ENCODE measurements around the gene GABRP.
"Not testable (repeated sequence)": the region's sequence is repeated elsewhere in the genome, so short reads cannot be mapped to it uniquely, and the experiment has no call there.

The GABRP gene, protein sequence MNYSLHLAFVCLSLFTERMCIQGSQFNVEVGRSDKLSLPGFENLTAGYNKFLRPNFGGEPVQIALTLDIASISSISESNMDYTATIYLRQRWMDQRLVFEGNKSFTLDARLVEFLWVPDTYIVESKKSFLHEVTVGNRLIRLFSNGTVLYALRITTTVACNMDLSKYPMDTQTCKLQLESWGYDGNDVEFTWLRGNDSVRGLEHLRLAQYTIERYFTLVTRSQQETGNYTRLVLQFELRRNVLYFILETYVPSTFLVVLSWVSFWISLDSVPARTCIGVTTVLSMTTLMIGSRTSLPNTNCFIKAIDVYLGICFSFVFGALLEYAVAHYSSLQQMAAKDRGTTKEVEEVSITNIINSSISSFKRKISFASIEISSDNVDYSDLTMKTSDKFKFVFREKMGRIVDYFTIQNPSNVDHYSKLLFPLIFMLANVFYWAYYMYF
- 0 to 2.1 (median 0) reads per million in 17 experiments for total RNA-seq

- no peak for DNase-seq
These were observed at the start of gene GABRP for GRCh38 chr5:170783498-170784247. GABRP (plus strand) TSS chr5:170783725; CDS start chr5:170788616, 4,891 bp downstream.

DNA sequence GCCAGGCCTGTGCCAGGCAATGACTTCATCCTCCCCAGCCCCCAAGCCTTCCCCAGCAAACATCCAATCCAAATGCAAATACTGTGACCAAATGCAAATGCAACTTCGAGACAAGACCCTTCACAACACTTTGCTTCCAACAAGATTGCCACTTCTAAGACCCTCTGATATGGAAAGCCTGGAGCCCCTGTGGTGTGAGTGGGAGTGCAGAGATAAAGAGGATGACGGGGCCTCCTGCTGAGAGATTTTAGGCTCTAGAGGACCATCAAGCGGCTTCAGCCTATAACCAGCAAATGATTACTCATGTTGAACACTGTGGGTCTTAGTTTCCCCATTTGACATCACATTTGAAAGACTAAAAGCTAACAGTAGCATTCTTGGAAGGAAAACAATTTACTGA lies 46.6 kb upstream of the GABRP start:
- DNase-seq = no peak

DNA sequence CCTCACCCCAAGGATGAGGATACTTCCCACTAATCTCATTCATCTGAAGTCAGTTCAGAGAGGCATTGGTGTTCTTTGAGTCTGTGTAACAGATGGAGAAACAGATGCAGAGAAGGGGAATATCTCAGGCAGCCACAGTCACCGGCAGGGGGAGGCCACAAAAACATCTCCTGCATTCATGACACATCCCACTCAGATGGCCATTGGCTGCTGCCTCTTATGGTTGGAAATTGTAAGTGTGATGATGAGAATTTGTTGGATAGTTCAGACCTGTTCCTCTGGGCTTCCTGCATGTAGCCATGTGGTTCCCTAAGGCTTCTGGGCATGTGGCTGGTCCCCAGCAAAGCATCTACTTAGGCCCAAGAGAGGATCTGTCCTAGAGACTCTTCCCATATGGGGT lies 45.9 kb upstream of the GABRP start:
- no peak for DNase-seq

GRCh38 chr5:170738840-170739239 lies 44.7 kb upstream of the GABRP start:
- no peak for DNase-seq

GRCh38 chr5:170739446-170739845 lies 44.1 kb upstream of the GABRP start:
- DNase-seq = no peak

DNA sequence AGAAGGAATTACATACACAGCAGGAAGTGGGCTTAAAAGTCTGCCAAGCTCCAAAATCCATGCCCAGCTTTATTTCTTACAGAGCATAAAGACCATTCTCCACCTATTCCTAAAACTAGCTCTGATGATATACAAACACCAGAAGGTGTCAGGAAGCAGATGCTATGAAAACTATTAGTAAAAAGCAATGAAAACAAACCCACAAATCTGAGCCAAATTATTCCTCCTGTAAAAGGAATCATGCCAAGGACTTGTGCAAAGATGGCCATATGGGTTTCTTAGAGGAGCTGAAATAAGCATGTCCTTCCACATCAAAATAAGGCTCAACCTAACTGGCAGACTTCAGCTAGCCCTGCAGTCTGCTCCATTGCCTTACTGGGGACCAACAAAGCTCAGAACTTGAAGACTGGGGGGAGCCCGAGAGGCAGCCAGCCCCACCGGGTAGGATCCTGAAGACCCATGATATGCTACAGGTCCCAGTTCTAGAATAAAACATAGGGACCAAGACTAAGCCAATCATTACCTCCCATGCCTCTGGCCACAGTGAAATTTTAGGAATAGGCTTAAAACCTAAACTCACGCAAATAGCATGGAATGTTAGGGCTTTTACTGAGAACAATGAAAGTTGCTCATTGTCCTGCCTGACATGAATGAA lies 42.8 kb upstream of the GABRP start:
- DNase-seq = no peak

- no peak for DNase-seq
These were observed 41.7 kb upstream of the GABRP start for GRCh38 chr5:170741801-170742200.

DNA sequence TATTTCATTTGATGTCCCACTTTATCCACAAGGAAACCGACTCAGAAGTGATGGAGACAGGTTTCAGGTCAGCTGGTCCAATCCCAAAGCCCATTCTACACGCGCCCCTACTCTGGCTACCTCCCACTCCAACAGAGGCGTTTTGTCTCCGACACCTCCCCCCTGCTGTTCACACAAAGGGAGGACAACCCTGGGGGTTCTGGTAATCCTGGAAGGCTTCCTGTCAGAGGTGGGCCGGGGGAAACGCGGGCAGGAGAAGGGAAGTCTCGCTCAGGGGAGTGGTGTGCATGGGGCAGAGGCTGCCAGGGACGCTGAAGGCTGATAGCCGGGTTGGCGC lies 39.7 kb upstream of the GABRP start:
- DNase-seq = no peak

DNA sequence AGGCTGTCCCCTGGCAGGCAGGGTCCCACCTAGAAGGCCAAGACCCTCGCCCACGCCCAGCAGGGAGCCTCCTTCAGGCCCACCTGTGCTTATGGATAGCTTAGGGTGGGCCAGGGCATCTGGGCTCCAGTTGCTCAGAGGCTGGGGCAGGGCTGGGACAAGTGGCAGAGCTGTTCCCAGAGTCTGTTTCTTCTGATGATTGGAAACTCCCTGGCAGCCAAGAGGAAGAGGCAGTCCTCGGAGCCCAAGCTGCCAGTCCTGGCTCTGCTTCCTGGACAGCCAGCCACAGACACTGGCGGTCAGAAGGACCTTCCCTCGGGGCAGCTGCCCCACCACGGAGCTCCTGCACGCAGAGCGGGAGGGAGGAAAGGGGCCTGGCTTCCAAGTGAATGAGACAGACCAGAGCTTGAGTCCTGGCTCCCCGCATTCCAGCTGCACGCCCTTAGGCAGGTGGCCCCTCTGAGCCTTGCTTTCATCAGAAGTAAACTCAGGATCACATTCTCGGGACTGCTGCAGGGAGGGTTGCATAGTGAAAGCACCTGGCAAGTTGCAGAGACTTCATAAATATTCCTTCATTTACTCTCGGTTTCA lies 37.9 kb upstream of the GABRP start:
- DNase-seq = no peak

GRCh38 chr5:170746075-170746960 lies 37.2 kb upstream of the GABRP start:
- DNase-seq = no peak

DNA sequence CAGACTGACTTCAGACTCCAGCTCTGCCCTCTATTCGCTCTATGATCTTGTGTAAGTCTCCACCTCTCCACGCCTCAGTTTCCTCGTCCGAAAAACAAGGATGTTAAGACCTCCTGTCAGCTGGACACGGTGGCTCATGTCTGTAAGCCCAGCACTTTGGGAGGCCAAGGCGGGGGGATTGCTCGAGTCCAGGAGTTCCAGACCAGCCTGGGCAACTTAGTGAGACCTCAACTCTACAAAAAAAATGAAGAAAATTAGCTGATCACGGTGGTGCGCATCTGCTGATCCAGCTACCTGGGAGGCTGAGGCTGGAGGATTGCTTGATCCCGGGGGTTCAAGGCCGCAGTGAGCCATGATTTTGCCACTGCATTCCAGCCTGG lies 36.6 kb upstream of the GABRP start:
- no peak for DNase-seq

- no peak for DNase-seq
These were observed 36.2 kb upstream of the GABRP start for GRCh38 chr5:170747357-170747756.

- peak in 3 of 4 experiments; percentile 10 to 30 (median 18) for DNase-seq
These were observed 35.7 kb upstream of the GABRP start for GRCh38 chr5:170747851-170748250.

- DNase-seq = no peak
These were observed 34.5 kb upstream of the GABRP start for GRCh38 chr5:170748951-170749471.

DNA sequence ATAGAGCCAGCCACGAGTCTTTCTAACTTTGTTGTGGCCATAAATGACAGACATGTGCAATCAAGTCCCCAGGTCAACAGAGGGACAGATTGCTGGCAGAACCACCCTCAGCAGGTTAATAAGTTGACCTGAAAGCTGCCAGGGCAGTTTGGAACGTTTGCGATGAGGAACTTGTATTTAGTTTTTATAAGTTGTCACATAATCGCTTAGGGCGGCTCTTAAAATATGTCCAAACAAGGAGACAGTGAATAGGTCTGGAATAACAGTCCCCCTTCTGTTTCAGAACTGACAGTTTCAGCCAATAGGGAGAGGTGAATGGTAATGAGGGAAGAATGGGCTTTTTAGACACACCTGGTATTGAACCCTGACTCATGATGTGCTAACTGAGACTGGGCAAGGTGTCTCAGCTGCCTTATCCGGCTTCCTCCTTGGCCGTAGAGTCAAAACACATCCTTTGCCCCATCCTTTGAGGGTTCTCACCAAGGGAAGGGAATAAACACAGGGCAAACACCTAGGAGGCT lies 33.6 kb upstream of the GABRP start:
- no peak for DNase-seq

DNA sequence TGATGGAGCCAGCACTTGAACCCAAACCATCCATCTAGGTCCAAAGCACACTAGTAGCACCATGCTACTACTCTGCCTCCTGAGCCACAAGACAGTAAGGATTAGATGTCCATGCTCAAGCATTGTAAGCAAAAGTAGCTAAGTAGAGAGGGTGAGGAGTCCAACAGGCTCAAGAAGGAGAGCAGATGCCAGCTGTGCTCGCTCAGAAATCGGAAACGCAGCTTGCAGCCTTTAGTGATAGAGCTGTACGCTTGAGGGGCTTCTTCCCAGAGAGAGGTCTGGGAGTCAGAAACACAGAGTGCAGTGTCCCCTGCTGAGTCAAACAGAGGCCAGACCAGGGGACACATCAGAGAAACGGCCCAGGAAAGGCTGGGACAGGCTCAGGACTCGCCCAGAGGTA lies 32.7 kb upstream of the GABRP start:
- no peak for DNase-seq

DNA sequence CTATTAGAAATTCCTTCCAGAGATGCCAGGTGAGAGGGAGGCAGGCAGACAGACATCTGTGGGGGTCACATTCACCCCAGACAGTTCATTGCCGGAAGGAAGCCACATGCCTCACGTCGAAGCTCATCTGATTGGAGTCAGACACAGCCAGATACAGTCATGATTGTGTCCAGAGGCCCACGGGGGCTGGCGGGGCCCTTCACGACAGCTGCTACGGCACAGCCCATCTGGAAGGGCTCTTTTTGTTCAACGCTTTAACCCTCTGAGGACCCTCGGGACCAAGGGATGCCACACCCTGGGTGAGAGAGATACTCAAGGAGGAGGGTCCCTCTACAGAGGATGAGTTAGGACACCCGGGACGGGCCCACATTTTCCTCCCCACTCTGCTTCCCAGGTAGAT lies 31.9 kb upstream of the GABRP start:
- no peak for DNase-seq

GRCh38 chr5:170752257-170753215 lies 31.0 kb upstream of the GABRP start:
- DNase-seq = no peak

DNA sequence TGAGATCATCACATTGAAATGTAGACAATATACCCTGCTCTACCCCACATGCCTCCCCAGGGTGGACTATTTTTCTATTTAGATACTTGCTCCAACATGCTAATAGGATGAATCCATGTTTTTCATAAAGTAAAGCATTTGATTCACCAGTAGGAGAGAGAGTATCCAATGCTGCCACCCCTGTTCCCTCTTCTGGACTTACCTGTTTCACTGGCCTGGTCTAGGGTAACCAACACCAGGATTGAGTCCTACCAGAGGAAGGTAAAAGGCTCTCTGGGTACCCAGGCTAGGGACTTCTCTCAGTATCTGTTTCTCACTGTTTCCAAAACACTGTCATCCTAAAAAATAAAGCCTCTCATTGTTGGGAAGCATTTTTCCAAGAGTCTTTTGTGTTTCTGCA lies 30.2 kb upstream of the GABRP start:
- DNase-seq = no peak

GRCh38 chr5:170754508-170754907 lies 29.0 kb upstream of the GABRP start:
- not testable (repeated sequence) for DNase-seq

All from suppressor macrophage (primary cell).